T-helper 22 cell (primary cell): ENCODE data around the gene PPP2R5A.
"Not testable (repeated sequence)": the region's sequence is repeated elsewhere in the genome, so short reads cannot be mapped to it uniquely, and the experiment has no call there.

ENCODE experiments used
- DNase-seq: peaks from one replicate; pipeline ENCODE4 v3.0.0-alpha.2; 2020; ENCODE audit warnings: low read depth

PPP2R5A gene

DNA sequence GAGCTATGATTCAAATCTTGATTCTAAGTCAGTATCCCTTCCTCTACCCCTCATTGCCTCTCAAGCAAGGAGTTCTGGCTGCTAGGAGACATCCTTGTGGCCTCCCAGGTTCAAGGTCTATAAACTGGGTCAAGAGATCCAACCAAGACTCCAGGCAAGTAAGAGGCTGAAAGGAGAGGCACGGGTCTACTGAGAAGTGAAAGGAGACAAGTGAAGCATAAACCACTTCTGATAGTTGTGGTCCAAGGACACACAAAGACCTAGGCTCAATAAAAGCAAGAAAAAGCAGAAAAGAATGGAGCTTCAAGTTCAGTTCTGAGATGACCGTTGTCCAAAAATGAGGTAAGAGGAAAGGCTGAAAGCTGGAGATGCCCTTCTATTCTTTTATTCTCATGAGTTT, 17.8 kb upstream of the PPP2R5A start:
- no peak for DNase-seq

DNA sequence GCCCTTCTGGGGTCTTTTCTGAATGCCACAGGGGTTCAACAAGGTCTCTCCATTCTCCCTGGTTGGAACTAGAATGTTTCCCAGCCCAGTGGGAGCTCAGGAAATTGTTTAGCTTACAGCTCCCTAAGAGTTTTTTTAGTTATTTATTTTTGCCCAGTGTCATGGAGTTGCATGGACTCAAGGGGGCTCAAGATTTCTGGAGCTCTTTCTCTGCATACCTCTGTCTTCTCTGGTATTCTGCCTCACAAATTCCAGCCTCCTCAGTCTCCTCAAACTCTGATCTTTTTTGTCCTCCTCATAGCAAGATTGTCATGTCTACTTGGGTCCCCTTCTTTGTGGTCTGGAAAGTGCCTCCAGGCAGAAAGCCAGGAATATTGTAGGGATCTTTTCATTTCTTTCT, 15.9 kb upstream of the PPP2R5A start:
- no peak for DNase-seq

DNA sequence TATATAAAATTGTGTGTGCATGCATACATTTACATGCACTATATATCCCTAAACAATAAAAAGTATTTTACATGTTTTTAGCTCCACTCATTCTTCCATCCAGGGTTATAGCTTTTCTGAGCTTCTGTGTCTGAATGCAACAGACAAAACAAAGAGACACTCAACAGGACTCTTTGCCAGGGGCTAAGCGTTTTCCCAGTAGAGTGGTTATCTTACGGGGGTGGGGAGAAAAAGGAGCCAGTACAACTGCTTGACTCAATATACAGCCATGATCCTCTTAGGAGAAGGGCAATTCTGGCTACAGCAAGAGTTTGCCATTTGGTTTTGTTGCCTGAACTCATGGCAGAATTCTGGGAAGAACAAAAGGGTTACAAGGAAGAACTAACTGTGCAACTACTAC, 14.6 kb upstream of the PPP2R5A start:
- DNase-seq: no peak

DNA sequence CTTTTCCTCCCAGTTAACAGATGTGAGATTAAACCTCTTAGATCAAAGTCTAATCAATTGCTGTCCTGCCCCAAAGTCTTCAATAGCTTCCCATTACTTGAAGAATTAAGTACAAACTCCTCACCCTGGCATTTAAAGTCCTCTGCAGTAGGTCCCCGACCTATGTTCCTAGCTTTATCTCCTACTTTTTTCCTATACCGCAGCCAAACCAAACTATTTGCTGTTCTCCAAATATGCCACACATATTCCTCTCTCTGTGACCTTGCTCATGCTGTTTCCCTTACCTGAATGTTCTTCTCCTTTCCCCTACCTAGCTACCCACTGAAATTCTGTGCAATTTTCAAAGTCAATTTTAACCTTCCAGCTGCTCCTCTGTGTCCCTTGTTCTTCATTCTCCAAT, 14.0 kb upstream of the PPP2R5A start:
- DNase-seq: no peak

DNA sequence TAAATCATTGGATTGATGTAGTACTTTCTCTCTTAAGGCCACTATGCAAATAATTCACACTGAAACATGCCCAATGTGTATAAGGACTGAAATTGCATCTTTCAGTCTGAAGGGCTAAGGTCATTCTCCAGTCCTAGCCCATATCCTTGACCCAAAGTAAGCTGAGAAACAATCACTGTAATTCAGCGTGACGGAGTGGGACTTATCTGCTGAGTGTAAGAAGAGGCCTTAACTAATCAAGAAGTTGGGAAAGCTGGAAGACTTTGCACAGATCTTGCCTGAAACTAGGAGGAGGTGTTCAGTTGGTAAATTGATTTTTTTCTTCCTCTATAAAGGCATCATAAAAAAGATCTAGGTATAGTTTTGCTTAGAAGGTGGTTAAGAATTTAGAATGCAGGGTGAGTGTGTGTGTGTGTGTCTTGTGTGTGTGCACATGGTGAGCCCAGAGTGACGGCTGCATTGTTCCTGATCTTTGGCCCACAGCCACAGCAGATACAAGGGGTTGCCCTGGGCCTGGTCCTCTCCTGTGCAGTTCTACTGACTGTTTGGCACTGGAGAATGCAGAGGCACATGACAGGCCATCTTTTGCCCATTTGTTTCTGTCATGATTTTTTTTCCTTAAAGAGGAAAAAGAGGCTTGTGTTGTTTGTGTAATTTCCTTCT, 13.3 kb upstream of the PPP2R5A start:
- DNase-seq: no peak

DNA sequence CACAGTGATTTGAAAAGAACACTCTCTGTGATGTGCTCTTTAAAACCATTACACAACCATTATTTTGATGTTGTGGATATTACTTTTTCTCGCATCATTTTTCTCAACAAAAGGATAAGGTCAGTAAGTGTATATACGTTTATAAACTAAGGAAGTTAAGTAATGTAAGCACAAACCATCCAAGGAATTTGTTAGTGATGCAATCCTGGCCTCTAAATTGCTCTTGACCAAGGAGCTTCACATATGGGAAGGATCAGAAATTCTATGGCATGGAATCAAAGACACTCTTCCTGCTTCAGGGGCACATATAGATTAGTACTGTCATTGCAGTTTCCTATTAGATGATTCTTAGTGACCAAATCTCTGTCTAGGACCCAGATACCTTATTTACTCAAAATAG, 3.6 kb upstream of the PPP2R5A start:
- DNase-seq: no peak

DNA sequence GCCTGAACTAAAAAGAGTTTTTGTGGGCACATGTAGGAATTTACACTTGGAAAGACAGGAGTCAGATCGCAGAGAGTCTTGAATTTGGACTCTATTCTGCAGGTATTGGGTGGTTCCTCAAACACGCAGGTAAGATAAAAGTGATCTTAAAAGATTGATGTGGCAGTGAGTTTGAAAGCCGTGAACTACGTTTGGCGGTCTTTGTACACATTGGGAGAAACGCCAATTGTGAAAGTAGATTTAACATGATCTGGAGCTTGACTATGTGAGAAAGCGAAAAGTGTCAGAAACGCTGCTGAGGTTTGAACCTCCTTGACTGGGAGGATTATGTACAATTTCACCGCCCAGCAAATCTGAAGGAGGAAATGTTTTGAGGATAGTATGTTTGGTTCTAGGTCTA, 1.5 kb upstream of the PPP2R5A start:
- no peak for DNase-seq

DNA sequence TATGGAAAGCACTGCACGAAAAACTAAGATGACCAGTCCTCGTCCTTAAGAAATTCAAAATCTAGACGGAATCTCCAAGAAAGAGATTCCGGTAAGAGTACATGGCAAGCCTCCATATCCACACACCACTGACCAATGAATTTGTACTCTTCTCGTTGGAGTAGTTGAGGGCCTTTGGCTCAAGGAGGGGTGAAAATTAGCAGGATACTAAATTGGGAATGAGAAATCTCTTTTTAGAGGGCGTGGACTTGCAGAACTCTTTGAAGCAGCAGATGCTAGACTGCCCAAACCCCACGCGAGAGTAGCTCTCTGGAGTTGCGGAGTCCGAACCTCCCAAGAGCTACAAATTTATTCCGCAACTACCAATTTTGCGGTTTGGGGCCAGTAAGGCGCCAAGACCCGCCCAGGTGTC, 872 bp upstream of the PPP2R5A start:
- DNase-seq: no peak

DNA sequence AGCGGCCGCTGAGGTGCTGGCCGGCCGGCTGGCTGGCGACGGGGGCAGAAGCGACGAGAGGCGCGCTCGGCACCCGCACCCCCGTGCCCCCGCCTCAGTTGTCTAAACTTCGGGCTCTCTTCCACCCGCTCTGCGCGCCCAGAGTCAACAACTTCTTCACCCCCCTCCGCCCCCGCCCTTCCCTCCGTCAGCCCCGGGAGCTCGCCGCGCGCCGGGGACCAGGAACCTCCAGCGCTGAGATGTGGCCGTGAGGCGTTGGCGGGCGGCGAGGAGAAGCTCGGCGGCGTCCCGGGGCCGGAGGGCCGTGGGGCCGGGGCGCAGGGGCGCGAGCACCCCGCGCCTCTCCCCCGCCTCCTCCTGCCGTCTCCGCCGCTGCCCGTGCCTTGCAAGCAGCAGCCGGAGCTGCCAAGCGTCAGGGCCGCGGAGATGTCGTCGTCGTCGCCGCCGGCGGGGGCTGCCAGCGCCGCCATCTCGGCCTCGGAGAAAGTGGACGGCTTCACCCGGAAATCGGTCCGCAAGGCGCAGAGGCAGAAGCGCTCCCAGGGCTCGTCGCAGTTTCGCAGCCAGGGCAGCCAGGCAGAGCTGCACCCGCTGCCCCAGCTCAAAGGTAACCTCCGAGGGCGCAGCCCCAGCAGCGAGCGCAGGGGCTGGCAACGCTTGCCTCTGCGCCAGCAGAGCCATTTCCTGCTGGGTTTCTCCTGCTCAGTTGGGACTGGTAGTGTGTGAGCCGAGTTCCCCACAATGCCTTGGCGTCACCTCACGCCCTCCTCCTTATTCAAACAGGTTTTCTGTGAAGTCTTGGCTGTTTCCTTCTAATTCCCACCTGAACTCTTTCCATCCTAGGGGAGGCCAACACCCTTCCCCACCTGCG, 710 bp downstream of the PPP2R5A start:
- peak; percentile 55 for DNase-seq

DNA sequence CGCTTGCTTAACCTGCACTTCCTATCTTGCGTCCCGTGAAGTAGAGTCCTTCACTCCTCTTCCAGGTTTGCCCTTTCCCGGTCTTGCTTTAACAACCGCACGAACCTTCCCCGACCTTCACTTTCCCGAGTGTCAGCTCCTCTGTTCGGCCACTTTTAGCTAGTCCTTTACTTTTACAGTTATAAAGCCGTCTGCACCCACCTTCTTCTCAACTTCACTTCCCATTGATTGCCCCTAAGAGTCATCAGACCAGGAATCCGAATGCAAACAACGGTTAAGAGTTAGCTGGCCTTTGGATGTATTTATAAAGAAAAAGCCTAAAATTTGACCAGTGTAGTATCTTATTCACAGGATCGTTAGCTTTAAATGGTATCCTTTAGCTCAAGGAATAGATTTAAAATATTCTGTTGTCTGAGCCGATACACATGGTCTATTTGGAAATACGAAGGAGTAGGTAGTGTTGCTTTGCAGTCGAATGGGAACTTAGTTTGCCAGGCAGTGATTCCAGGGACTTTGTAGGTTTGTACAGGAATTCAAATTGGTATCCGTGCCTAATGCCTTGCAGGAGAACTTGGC, 1.4 kb downstream of the PPP2R5A start:
- DNase-seq: no peak

DNA sequence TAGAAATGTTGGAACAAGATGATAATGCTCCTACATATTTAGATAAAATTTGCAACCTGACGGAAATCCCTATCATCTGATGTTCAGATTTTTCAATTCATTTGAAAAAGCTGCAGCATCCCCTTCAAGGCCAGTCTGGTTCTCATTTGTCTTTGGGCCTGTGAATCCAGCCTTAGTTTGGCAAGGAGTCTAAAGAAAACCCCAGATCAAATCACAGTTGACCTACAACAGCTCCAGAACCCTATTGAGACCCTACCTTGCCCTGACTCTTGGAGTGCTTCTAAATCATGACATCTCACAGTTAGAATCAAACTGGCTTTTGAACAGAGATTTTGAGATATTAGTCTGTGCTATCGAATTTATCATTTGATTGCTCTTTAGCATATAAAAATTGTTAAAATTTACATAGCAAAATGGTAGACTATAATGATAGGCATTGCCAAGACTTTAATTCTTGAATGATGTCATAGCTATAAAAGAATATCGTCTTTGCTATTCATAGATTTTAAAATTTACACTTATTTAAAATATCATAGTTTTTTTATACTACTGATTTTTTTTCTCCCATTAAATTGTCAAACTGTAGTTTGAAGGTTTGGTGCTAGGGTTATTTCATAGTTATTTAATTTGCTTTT, 2.2 kb downstream of the PPP2R5A start:
- DNase-seq: no peak

DNA sequence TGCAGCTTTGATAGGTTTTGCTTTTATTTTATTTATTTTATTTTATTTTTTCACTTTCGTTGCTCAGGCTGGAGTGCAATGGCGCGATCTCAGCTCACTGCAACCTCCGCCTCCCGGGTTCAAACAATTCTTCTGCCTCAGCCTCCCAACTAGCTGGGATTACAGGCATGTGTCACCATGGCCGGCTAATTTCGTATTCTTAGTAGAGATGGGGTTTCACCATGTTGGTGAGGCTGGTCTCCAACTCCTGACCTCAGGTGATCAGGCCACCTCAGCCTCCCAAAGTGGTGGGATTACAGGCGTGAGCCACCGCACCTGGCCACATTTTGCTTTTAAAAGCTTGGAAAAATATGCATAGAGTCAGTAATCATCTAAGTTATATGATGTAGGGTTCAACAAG, 2.8 kb downstream of the PPP2R5A start:
- DNase-seq: not testable (repeated sequence)

DNA sequence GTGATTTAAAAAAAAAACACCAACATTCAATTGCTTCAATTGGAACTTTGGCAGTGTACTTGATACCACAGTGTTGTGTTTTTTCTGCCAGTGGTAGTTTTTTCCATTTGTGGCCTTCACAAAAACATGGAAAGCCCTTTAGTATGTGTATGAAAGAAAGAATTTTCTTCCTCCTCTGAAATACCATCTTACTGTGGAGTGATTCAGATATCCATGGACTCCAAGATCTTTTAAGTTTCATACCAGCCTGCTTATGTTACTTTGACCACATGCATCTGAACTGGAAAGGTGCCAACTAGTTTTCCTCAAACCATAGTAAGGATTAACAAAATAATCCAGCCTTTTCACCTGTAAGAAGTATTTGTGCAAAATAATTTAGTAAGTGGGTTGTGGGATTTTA, 3.4 kb downstream of the PPP2R5A start:
- no peak for DNase-seq

DNA sequence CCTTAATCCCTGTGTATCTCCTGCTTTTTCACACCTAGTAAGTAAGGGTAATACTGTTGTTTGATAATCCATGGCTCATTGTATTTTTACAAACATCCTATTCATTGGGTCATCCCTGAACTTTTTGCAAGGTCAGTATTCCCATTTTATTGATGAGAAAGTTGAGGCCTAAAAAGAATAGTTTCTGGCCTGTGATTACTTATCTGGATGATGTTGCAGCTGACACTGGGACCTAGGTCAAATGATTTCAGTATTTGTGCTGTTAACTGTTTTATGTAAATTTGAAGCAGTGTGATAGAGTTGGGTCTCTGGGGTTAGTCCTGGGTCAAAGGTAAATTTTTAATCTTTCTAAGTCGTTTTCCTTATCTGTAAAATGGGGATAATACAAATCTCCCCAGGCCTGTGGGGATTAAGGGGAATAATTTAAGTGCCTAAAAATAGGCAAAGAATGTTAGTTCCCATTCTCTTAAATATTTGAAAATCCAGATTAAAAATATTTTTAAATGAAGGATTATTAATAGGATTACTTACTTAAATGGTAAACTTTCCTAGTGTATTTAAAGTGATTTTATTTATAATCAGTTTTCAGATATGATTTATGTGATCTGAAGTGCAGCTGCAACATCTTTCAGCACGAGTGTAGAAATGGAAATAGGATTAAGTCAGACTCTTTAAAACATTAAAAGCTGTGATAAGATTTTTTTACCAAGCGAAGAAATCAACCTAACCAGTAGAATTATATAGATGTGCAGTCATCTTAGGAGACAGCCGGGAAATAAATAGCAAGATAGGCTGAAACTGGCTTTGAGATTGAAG, 4.3 kb downstream of the PPP2R5A start:
- DNase-seq: no peak

DNA sequence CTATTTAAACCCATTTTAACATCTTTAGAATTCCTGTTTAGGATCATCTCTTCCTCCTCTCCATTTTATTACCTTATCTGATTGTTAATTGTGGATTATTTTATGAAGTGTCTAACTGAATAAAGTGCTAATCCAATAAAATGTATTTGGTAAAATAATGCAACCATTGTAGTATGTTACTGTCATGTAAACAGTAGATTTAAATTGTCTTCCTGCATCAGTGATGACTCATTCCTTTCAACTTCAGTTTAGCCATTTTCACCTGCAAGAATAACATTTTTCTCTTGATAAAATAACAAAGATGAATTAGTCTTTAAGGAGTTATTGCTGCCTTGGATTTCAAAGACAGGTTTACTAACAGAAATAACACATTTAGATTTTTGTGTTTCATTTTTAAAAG, 5.4 kb downstream of the PPP2R5A start:
- no peak for DNase-seq

DNA sequence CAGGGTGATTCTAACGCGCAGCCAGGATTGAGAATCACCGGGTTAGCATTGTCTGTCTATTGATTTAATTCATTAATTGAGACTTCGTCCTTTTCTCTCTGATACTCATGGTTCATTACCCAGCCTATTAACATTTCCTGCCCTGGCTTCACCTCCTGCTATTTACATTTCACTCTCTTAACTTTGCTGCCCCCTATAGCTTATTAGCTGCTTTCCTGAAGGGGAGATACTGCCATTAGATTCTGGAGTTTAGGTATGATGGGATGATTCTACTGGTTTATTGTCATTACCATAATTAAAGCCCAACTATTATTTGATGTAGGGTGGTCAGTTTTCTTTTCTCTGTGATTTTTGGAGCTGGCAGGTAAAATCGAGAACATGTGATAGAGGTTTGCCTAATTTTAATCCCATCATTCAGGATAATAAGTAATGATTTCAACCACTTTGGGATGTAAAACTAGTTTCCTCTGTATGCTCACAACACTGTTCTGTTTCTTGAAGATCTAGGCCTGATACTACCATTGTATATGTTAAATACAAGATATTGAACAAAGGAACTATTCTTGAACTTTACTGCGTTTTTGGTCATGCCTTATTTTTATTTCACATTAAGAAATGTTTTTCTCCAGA, 6.4 kb downstream of the PPP2R5A start:
- DNase-seq: no peak

DNA sequence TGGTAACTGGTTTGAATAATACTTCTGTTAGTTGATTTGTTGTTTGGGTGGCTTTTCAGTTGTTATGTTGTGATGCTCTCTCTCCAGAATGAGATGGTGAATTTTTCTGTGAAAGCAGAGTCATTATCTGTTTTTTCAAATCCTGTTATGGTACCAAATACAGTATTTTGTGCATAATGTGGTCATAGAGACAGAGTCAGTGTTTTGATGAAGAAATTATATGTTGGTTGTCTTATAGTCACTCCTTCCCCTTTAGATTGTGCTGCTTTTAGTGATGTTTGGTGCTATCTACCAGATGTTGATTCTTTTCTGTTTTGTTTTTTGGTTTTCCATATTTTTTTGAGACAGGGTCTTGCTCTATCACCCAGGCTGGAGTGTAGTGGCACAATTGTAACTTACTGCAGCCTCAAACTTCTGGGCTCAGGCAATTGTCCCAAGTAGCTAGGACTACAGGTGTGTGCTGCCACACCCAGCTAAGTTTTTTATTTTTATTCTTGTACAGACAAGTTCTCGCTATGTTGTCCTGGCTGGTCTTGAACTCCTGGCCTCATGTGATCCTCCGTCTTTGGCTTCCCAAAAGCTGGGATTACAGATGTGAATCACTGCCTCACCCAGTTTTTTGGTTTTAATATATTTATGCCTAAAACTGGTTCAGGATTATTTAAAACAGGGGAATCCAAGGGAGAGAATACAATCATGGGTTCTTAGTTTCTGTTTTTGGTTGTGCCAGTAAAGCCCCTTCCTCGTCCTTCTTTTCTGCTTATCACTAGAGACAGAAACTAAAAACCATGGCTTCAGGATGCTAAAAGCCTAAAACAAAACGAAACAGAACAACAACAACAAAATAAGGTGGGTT, 7.3 kb downstream of the PPP2R5A start:
- no peak for DNase-seq

DNA sequence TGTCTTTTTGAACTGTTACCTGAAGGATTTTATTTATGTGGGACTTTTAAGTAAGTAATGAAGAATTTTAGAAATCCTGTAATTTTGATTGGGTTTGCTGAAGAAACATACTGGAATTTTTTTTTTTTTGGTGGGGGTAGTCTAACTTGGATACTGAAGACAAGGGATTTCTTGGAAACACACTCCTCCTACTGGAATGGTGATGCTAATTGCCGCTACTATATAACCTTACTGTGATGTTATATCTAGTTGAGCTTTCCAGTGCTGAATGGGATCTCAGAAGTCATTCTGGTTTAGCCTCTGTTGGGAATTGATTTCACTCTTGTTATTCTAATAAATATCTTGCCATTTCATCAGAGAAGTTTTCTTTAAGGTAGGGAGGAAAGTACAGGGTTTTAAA, 8.4 kb downstream of the PPP2R5A start:
- DNase-seq: no peak

DNA sequence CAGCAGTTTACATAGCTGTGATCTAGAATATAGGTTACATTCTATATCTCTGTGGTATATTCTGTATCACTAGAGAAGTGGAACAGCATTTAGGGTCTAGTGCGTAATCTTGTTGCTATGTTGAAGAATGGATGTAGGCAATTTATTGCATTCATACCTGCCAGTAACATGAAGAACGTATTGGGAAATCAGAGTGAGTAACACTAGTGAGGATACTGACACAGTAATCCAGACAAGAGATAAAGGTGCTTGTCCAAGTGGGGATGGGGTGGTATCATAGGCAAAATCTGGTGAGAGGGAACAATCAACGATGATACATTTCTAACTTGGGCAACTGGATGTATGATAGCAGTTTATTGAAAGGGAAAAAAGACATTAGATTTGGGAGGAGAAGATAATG, 9.8 kb downstream of the PPP2R5A start:
- no peak for DNase-seq

DNA sequence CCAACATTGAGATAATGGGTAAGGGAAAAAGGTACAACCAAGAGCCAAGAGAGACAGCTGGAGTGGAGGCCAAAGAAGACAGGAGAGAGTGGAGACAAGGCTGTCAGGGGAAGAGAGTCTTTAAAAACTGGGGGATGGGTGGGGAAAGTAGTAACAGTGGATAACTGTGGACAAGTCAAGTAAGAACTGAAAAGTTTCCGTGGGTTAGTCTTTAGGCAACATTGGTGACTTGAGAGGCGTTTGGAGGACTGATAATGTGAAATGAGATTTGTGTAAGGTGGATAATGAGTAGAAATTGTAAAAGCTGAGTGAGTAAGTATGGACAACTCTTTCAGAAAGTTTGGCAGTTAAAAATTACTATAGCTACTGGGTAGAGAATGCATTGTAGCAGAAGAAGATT, 10.4 kb downstream of the PPP2R5A start:
- DNase-seq: no peak

DNA sequence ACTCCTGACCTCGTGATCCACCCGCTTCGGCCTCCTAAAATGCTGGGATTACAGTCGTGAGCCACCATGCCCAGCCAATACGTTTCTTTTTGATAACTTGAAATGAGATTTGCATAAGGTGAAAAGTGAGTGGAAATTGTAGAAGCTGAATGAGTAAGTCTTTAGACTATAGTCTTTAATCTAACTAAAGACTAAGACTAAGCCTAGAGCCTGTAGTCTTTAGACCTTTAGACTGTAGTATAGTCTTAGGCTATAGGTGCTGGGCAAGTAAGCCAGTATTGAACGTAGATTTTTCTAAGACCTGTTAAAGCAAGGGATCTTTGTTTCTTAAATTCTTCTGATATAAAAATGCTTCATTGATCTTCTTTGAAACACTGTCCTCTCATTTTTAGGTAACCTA, 12.1 kb downstream of the PPP2R5A start:
- DNase-seq: no peak
